ENCODE data around the gene GNAT2.

GNAT2 gene

GRCh38 chr1:109557520-109557919 lies 61.9 kb downstream of the GNAT2 start:
- DNase-seq (ENCODE audit: low read depth in 2 of 2): no peak

GRCh38 chr1:109556563-109556962 lies 62.9 kb downstream of the GNAT2 start:
- DNase-seq (ENCODE audit: low read depth in 2 of 2): no peak

All from stimulated activated CD4-positive, alpha-beta T cell treated with anti-CD3 and anti-CD28 coated beads, Interleukin-4, amount 100 ng/mL, for 48 hours (primary cell).